Colonic mucosa (tissue), 4 donors: ENCODE data around the gene MIF. TPM values are rescaled to one million over a fixed set of nuclear protein-coding genes. Genes with fewer than 3 reads are reported as not detected.
A peak's percentile ranks its signal among the peaks of the same experiment; 100 is the strongest.

Source experiments
- DNase-seq: peaks from one replicate; pipeline ENCODE4 v3.0.0-alpha.2; 2020
- H3K27ac ChIP-seq: fragments of 200-600 bp; one replicate; pipeline ENCODE4 v1.8.0; 2021
- H3K27me3 ChIP-seq: fragments of 200-600 bp; one replicate; pipeline ENCODE4 v1.8.0; 2021
- H3K36me3 ChIP-seq: fragments of 200-600 bp; one replicate; pipeline ENCODE4 v1.8.0; 2021
- H3K4me1 ChIP-seq: fragments of 200-600 bp; one replicate; pipeline ENCODE4 v1.8.0; 2021; ENCODE audit warnings: mild to moderate bottlenecking
- H3K4me3 ChIP-seq: fragments of 200-600 bp; one replicate; pipeline ENCODE4 v1.8.0; 2021
- H3K9ac ChIP-seq, 2 donors: one replicate each; pipeline ENCODE4 v1.7.0; 2013; ENCODE audit warnings: control low read depth in 2 of 2, low read depth in 2 of 2, low read length in 2 of 2
- H3K9me3 ChIP-seq: fragments of 200-600 bp; one replicate; pipeline ENCODE4 v1.8.0; 2021
- CTCF ChIP-seq: fragments of 200-600 bp; IDR thresholded peaks from one replicate; pipeline ENCODE4 v1.8.0; 2022; ENCODE audit warnings: antibody characterized with exemption, mild to moderate bottlenecking
- intact Hi-C: fragments of 100-400 bp; cut with DNase I; formaldehyde crosslinking; loops from one replicate; pipeline ENCODE4 v1.14.1; 2022
- total RNA-seq, 2 donors: library from RNA; stranded (reverse); fragmentation: NEBNext Ultra II Directional in 1 of 2; extraction: Animal tissue kit (Norgen Biotek cat#: 25700) in 1 of 2; gene quantifications; one replicate each; pipeline ENCODE4 v1.2.1, GENCODE V29; 2021
- donor health status: healthy.
- donor health status: DM: no; HTN: no; CAD: no.
- donor health status: DM: no; HTN: no; CAD: no.

The MIF gene
- total RNA-seq: 100 to 1,000 TPM; 621 to 869 TPM

GRCh38 chr22:23893945-23894709 lies at the start of gene MIF:
MIF (plus strand) TSS chr22:23894383; CDS start chr22:23894475, 92 bp downstream.
- Histone ChIP-seq H3K4me3 (peak within 1 kb of the TSS; percentile 78), H3K9ac (peak within 1 kb of the TSS; percentile 85 to 89), H3K27me3 (no peaks in the 10 kb centered on the region), H3K9me3 (no peaks in the 10 kb centered on the region), H3K27ac (peak within 1 kb of the TSS; percentile 96), H3K36me3 (peaks cover 5% of the 10 kb centered on the region), H3K4me1 (peaks cover 4% of the 10 kb centered on the region)
- peak; percentile 72 for TF ChIP-seq CTCF
- DNase-seq: peak; percentile 97
- intact Hi-C loops: no loop called here

- Histone ChIP-seq H3K36me3 (no peaks in the 10 kb centered on the region), H3K4me1 (peaks cover 7% of the 10 kb centered on the region), H3K9ac (peak overlapping the region in 1 of 2 donors; percentile 12), H3K4me3 (no peak overlapping the region), H3K27me3 (no peaks in the 10 kb centered on the region), H3K9me3 (no peaks in the 10 kb centered on the region), H3K27ac (no peak overlapping the region)
- TF ChIP-seq CTCF: no peak
- no peak for DNase-seq
- intact Hi-C loops: loop anchor here (5.0 kb wide), 2 partner anchors 77 to 302 kb away; partner anchors contain the start of gene CHCHD10
These were observed 49.4 kb upstream of the MIF start for GRCh38 chr22:23844739-23845202.

- intact Hi-C loops: loop anchor here (5.0 kb wide), 2 partner anchors 78 to 303 kb away; partner anchors contain the start of gene CHCHD10
- Histone ChIP-seq H3K27me3 (no peaks in the 10 kb centered on the region), H3K9me3 (no peaks in the 10 kb centered on the region), H3K27ac (no peak overlapping the region), H3K4me1 (peaks cover 9% of the 10 kb centered on the region), H3K4me3 (no peak overlapping the region), H3K9ac (peak overlapping the region in 1 of 2 donors; percentile 12), H3K36me3 (no peaks in the 10 kb centered on the region)
- no peak for DNase-seq
- no peak for TF ChIP-seq CTCF
These were observed 48.7 kb upstream of the MIF start for GRCh38 chr22:23845265-23846080.

- H3K9me3 ChIP-seq: no peaks in the 10 kb centered on the region
- TF ChIP-seq CTCF: no peak
- peaks cover 9% of the 10 kb centered on the region for H3K4me1 ChIP-seq
- no peak overlapping the region for H3K4me3 ChIP-seq
- DNase-seq: no peak
- no peak overlapping the region for H3K9ac ChIP-seq
- no peaks in the 10 kb centered on the region for H3K36me3 ChIP-seq
- no peak overlapping the region for H3K27ac ChIP-seq
- intact Hi-C loops: loop anchor here (5.0 kb wide), 2 partner anchors 79 to 304 kb away; partner anchors contain the start of gene CHCHD10
- no peaks in the 10 kb centered on the region for H3K27me3 ChIP-seq
These were observed 48.1 kb upstream of the MIF start for GRCh38 chr22:23846081-23846469.

GRCh38 chr22:23847310-23847920 lies 46.8 kb upstream of the MIF start:
- Histone ChIP-seq H3K27ac (no peak overlapping the region), H3K4me1 (peaks cover 9% of the 10 kb centered on the region), H3K4me3 (no peak overlapping the region), H3K36me3 (no peaks in the 10 kb centered on the region), H3K9me3 (no peaks in the 10 kb centered on the region), H3K9ac (peak overlapping the region in 1 of 2 donors; percentile 24), H3K27me3 (no peaks in the 10 kb centered on the region)
- DNase-seq: no peak
- TF ChIP-seq CTCF: no peak
- intact Hi-C loops: loop anchor here (5.0 kb wide), 2 partner anchors 80 to 305 kb away; partner anchors contain the start of gene CHCHD10
